Heart right ventricle (tissue), 16 donors: ENCODE results near the gene GPBP1. TPM values are rescaled to one million over a fixed set of nuclear protein-coding genes. Genes with fewer than 3 reads are reported as not detected.

ENCODE experiments used
- ATAC-seq, 8 donors: fragments of 200-7000 bp; cut with Tn5 transposase; one replicate each; pipeline ENCODE4 v1.9.1; 2020; ENCODE audit warnings: mild to moderate bottlenecking in 8 of 8, moderate library complexity in 8 of 8, moderate number of reproducible peaks in 1 of 8
- DNase-seq, 2 donors: peaks; one replicate each; pipeline ENCODE4 v3.0.0-alpha.2; 2020
- H3K27ac ChIP-seq, 10 donors: fragments of 200-600 bp; sonication (generic) in 2 of 10; one replicate each; pipeline versions ENCODE4 v1.5.0 to v1.8.0; 2020 to 2022; ENCODE audit warnings: mild to moderate bottlenecking in 3 of 10
- H3K27me3 ChIP-seq, 7 donors: fragments of 200-600 bp; one replicate each; pipeline ENCODE4 v1.8.0; 2021 to 2022; ENCODE audit warnings: mild to moderate bottlenecking in 2 of 7
- H3K36me3 ChIP-seq, 9 donors: fragments of 200-600 bp; sonication (generic) in 1 of 9; one replicate each; pipeline versions ENCODE4 v1.5.0 to v1.8.0; 2020 to 2022; ENCODE audit warnings: mild to moderate bottlenecking in 2 of 9
- H3K4me1 ChIP-seq, 9 donors: fragments of 200-600 bp; sonication (generic) in 1 of 9; one replicate each; pipeline versions ENCODE4 v1.5.0 to v1.8.0; 2020 to 2022; ENCODE audit warnings: mild to moderate bottlenecking in 4 of 9
- H3K4me3 ChIP-seq, 10 donors: fragments of 200-600 bp; sonication (generic) in 2 of 10; one replicate each; pipeline versions ENCODE4 v1.5.0 to v1.8.0; 2020 to 2022; ENCODE audit warnings: mild to moderate bottlenecking in 7 of 10, moderate library complexity in 2 of 10
- H3K9me3 ChIP-seq, 11 donors: fragments of 200-600 bp in 10 of 11; sonication (generic) in 2 of 11; one replicate each; pipeline versions ENCODE4 v1.5.0 to v1.8.0; 2013 to 2022; ENCODE audit warnings: mild to moderate bottlenecking in 2 of 11, control low read depth in 1 of 11, moderate library complexity in 1 of 11
- WGBS, 2 donors: extraction: QIAGEN DNeasy Blood & Tissue Kit; methylation state at CpG; one replicate each; pipeline ENCODE4 v1.1.7; 2013; ENCODE audit warnings: inconsistent platforms in 1 of 2; 5-methylcytosine and 5-hydroxymethylcytosine counted together
- intact Hi-C, 10 donors: fragments of 100-400 bp; cut with DNase I; formaldehyde crosslinking; loops; one replicate each; pipeline versions ENCODE4 v1.11.1 to v1.14.2; 2022
- polyA plus RNA-seq, 2 donors: library from polyadenylated mRNA; stranded (reverse); fragments of 200-250 nt; gene quantifications; one replicate each; pipeline ENCODE4 v1.2.3, GENCODE V29; 2013
- total RNA-seq, 10 donors: library from RNA; stranded (reverse); fragmentation: NEBNext Ultra II Directional in 3 of 10; extraction: Animal tissue kit (Norgen Biotek cat#: 25700) in 3 of 10; gene quantifications; one replicate each; pipeline versions ENCODE4 v1.2.1 to v1.2.4, GENCODE V29; 2021 to 2023
- TF ChIP-seq, protein P1 (sequence below), 9 donors: fragments of 200-600 bp; sonication (generic) in 2 of 9; IDR thresholded peaks; one replicate each; pipeline versions ENCODE4 v1.5.0 to v1.8.0; 2021 to 2022; ENCODE audit warnings: antibody characterized with exemption in 9 of 9, mild to moderate bottlenecking in 5 of 9, moderate library complexity in 1 of 9
- donor health status: Arrhythmogenic right ventricular cardiomyopathy.
- donor health status: ischemic (EF 13 %, LVEDD 7.1; RV severe dilation, severe dysfunction).
- donor health status: healthy with polysubstance abuse.
- donor health status: DM: no; HTN: yes; CAD: no.
- donor health status: DM: no; HTN: no; CAD: no.
- donor health status: ischemic (EF 25% LVEDD 6.9; RV normal size, moderate dysfunction).
- donor health status: ischemic (EF 25% LVEDD 5.7; RV mildly dilated, moderate dysfunction).
- donor health status: healthy.
- donor health status: DM: yes; HTN: yes; CAD: no.
- donor health status: Ischemic cardiomyopathy.
- donor health status: ischemic (EF 35%, LVEDD 5.7; RV mildly dilated, moderate dysfunction).
- donor health status: nonischemic (EF 11% LVEDD 7.7; RV severe dilation, severe dysfunction).
- donor health status: DM: yes; HTN: yes; CAD: no.
- donor health status: PGD.
- donor health status: ischemic (EF 29% LVEDD 5.4; RV normal size, mild dysfunction).
- donor health status: nonischemic (EF 23%, LVEDD 6.1; RV moderate dilation, normal function).

Gene GPBP1
- total and polyA plus RNA-seq, 12 donors, result 40.1 to 69.3 (median 51.0) TPM

DNA sequence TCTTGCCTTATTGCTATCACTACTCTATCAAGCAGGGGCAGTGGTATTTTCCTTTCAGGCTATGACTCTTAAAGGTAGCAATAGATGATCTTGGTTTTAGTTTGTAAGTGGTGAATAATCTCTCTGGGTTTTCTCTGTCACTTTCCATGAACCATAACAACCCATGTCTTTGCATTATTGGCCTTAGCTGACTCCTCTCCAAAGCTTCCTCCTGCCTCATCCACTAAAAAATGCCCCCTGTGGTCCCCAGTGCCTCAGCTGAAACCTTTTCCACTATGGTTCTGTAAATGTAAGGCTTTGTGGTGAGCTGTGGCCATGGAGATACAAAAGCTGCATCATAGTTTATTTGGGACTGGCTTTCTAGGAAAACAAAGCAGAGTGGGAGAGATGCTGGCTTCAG lies 128.8 kb downstream of the GPBP1 start:
- no peak overlapping the region for H3K4me3 ChIP-seq
- no peaks in the 10 kb centered on the region for H3K27me3 ChIP-seq
- peaks cover 3 to 13% (median 8%) of the 10 kb centered on the region in 9 donors for H3K4me1 ChIP-seq
- ATAC-seq (no peak), DNase-seq (no peak)
- H3K36me3 ChIP-seq, result no peaks in the 10 kb centered on the region
- TF ChIP-seq, protein P1, sequence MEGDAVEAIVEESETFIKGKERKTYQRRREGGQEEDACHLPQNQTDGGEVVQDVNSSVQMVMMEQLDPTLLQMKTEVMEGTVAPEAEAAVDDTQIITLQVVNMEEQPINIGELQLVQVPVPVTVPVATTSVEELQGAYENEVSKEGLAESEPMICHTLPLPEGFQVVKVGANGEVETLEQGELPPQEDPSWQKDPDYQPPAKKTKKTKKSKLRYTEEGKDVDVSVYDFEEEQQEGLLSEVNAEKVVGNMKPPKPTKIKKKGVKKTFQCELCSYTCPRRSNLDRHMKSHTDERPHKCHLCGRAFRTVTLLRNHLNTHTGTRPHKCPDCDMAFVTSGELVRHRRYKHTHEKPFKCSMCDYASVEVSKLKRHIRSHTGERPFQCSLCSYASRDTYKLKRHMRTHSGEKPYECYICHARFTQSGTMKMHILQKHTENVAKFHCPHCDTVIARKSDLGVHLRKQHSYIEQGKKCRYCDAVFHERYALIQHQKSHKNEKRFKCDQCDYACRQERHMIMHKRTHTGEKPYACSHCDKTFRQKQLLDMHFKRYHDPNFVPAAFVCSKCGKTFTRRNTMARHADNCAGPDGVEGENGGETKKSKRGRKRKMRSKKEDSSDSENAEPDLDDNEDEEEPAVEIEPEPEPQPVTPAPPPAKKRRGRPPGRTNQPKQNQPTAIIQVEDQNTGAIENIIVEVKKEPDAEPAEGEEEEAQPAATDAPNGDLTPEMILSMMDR (IDR thresholded peaks at IDR 0.05), result no peak
- intact Hi-C loops, result loop anchor here in 6 of 10 donors (5.0 to 10.0 kb wide), 8 partner anchors 190 to 582 kb away; no protein-coding TSS in a partner anchor
- H3K27ac ChIP-seq, result no peak overlapping the region
- peaks cover 0 to 18% (median 10%) of the 10 kb centered on the region in 11 donors for H3K9me3 ChIP-seq

DNA sequence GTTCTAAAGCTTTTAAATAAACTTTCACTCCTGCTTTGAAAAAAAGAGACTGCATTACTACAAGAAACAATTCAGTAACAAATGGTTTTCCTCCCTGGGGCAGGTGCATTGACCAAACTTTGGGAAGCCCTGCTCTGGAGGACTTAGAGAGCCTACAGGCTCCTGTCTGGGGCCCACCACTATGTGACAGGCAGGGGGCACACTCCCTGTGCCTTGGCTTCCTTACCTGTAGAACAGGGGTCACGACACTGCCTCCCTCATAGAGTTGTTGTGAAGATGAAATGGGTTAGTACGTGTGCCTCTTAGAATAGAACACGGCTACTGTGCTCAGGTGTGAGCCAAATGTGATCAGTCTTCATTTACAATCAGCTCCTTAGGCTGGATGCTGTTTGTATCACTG lies 130.1 kb downstream of the GPBP1 start:
- 95% methylated on average over 3 of the region's 3 CpGs for WGBS, 2 donors
- H3K27ac ChIP-seq, result no peak overlapping the region
- intact Hi-C loops, result loop anchor here in 6 of 10 donors (5.0 to 10.0 kb wide), 8 partner anchors 188 to 581 kb away; no protein-coding TSS in a partner anchor
- peaks cover 0 to 20% (median 10%) of the 10 kb centered on the region in 11 donors for H3K9me3 ChIP-seq
- H3K27me3 ChIP-seq, result no peaks in the 10 kb centered on the region
- no peaks in the 10 kb centered on the region for H3K36me3 ChIP-seq
- no peak overlapping the region for H3K4me3 ChIP-seq
- H3K4me1 ChIP-seq, result peaks cover 0 to 4% (median 0%) of the 10 kb centered on the region in 9 donors
- DNase-seq (no peak), ATAC-seq (no peak)
- TF ChIP-seq, protein P1 (IDR thresholded peaks at IDR 0.05), result peak in 1 of 9 donors; percentile 5

DNA sequence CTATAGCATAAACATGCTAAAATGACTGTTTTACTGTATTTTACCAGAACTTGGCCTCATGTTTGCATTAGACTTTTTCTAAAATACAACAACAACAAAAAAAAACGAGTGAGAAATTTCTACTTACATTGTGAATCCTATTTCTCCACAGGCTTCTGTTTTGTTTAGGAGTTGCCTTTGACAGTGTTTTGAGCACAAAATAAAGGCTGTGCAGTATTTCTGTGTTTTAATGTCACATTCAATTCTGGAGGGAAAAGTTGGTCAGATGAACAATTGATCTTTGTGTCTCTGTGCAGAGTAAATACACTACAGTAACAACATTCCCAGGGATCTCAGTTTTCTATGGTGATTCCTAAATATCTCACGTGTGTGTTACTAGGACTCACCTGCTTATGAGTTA lies 131.1 kb downstream of the GPBP1 start:
- Histone ChIP-seq H3K36me3 (no peaks in the 10 kb centered on the region), H3K27ac (no peak overlapping the region), H3K4me1 (no peaks in the 10 kb centered on the region), H3K4me3 (no peak overlapping the region), H3K27me3 (no peaks in the 10 kb centered on the region), H3K9me3 (peaks cover 0 to 20% (median 10%) of the 10 kb centered on the region in 11 donors)
- TF ChIP-seq, protein P1 (IDR thresholded peaks at IDR 0.05), result no peak
- DNase-seq, result no peak
- ATAC-seq, result no peak
- WGBS, 2 donors, result 84 to 94% methylated on average over 2 of the region's 2 CpGs
- intact Hi-C loops, result loop anchor here in 6 of 10 donors (5.0 to 10.0 kb wide), 8 partner anchors 187 to 580 kb away; no protein-coding TSS in a partner anchor

DNA sequence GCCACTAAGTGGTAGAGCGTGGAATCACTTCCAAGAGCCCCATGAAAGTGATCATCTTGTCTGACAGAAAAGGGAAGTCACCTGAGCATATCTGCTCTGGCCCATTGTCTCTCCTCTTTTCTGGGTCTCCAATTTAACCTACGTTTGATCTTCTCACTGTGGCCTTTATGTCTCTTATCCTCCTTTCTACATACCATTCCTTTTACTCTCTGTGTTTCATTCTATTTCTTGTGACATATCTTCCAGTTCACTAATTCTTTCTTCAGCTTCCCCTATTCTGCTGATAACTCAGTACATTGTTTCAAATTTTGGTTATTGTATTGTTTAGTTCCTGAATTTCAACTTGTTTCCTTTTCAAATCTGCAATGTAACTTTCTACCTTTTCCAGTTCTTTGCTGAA lies 132.5 kb downstream of the GPBP1 start:
- H3K27ac ChIP-seq, result no peak overlapping the region
- no peaks in the 10 kb centered on the region for H3K36me3 ChIP-seq
- H3K4me3 ChIP-seq, result no peak overlapping the region
- WGBS, 2 donors, result 93 to 94% methylated on average over 2 of the region's 2 CpGs
- no peak for DNase-seq
- H3K4me1 ChIP-seq, result no peaks in the 10 kb centered on the region
- peaks cover 0 to 20% (median 10%) of the 10 kb centered on the region in 11 donors for H3K9me3 ChIP-seq
- no peaks in the 10 kb centered on the region for H3K27me3 ChIP-seq
- intact Hi-C loops, result loop anchor here in 4 of 10 donors (10.0 kb wide), 5 partner anchors 188 to 578 kb away; no protein-coding TSS in a partner anchor
- TF ChIP-seq, protein P1 (IDR thresholded peaks at IDR 0.05), result no peak
- ATAC-seq, result no peak
